B cell (primary cell): Measurements from ENCODE around the gene THEMIS. TPM values are rescaled to one million over a fixed set of nuclear protein-coding genes. Genes with fewer than 3 reads are reported as not detected.

Experiments used
- ATAC-seq: fragments of 200-7000 bp; cut with Tn5 transposase; one replicate; pipeline ENCODE4 v1.10.0; 2021; ENCODE audit warnings: low read depth, mild to moderate bottlenecking, moderate number of reproducible peaks, moderate library complexity
- CTCF ChIA-PET: fragments of 350-600 bp; sonication (Branson Sonifier 250); formaldehyde crosslinking; loops from one replicate; lab custom pipeline; 2021; ENCODE audit warnings: antibody characterized with exemption, inconsistent platforms; lab: Charles Lee
- POLR2A ChIA-PET: fragments of 350-600 bp; sonication (Branson Sonifier 250); formaldehyde crosslinking; loops from one replicate; lab custom pipeline; 2021; ENCODE audit warnings: antibody characterized with exemption; lab: Charles Lee
- DNase-seq: peaks from one replicate; pipeline ENCODE4 v3.0.0; 2013
- H2AFZ ChIP-seq: 2 replicates; pipeline ENCODE4 v1.6.1; 2012; ENCODE audit warnings: mild to moderate bottlenecking, low read depth, low read length; ENCODE audit not compliant: insufficient read depth, poor library complexity, severe bottlenecking
- H3K27ac ChIP-seq, 2 donors: 1 replicate in 1 of 2; 2 replicates in 1 of 2; pipeline ENCODE4 v1.5.1; 2012 to 2013; ENCODE audit warnings: low read length in 2 of 2, mild to moderate bottlenecking in 2 of 2, moderate library complexity in 1 of 2
- H3K27me3 ChIP-seq, 4 experiments: fragments of 200-600 bp in 1 of 4; sonication (generic) in 1 of 4; replicated peaks in 1 of 4; 1 replicate in 2 of 4; 2 replicates in 2 of 4; pipeline versions ENCODE4 v1.6.1 to v1.7.0; 2013 to 2016; ENCODE audit warnings: low read length in 3 of 4, mild to moderate bottlenecking in 2 of 4, mixed read lengths in 1 of 4, moderate library complexity in 1 of 4; ENCODE audit not compliant: insufficient read depth in 4 of 4, control insufficient read depth in 3 of 4; ENCODE audit errors: control extremely low read depth in 1 of 4
- H3K36me3 ChIP-seq, 2 experiments: replicated peaks in 1 of 2; 1 replicate in 1 of 2; 2 replicates in 1 of 2; pipeline versions ENCODE4 v1.6.1 to v1.7.1; 2013; ENCODE audit warnings: low read length in 1 of 2; ENCODE audit not compliant: insufficient read depth in 2 of 2, control insufficient read depth in 1 of 2; ENCODE audit errors: control extremely low read depth in 1 of 2, extremely low read depth in 1 of 2
- H3K4me1 ChIP-seq, 2 donors: fragments of 200-600 bp in 1 of 2; sonication (generic) in 1 of 2; 1 replicate in 1 of 2; 2 replicates in 1 of 2; pipeline versions ENCODE4 v1.5.1 to v1.6.1; 2013 to 2017; ENCODE audit warnings: low read length in 2 of 2; ENCODE audit not compliant: control insufficient read depth in 2 of 2, insufficient read depth in 2 of 2
- H3K4me2 ChIP-seq: replicated peaks from 2 replicates; pipeline ENCODE3; 2012; ENCODE audit warnings: mild to moderate bottlenecking, low read depth, low read length; ENCODE audit not compliant: poor library complexity, severe bottlenecking
- H3K4me3 ChIP-seq, 5 experiments: fragments of 200-600 bp in 1 of 5; sonication (generic) in 1 of 5; 1 replicate in 3 of 5; 2 replicates in 2 of 5; pipeline versions ENCODE4 v1.5.1 to v1.7.0; 2011 to 2016; ENCODE audit warnings: low read length in 4 of 5, mild to moderate bottlenecking in 4 of 5, low read depth in 2 of 5, control low read depth in 1 of 5, moderate library complexity in 1 of 5; ENCODE audit not compliant: insufficient read depth in 1 of 5; ENCODE audit errors: control extremely low read depth in 1 of 5, extremely low read depth in 1 of 5
- H3K79me2 ChIP-seq: fragments of 200-600 bp; sonication (generic); one replicate; pipeline ENCODE4 v1.6.0; 2016; ENCODE audit warnings: low read length; ENCODE audit not compliant: control insufficient read depth, insufficient read depth
- H3K9ac ChIP-seq: fragments of 200-600 bp; sonication (generic); 2 replicates; pipeline ENCODE4 v1.6.1; 2017; ENCODE audit warnings: mild to moderate bottlenecking, low read length, moderate library complexity
- H3K9me3 ChIP-seq, 3 donors: one replicate each; pipeline versions ENCODE4 v1.6.1 to v1.7.1; 2013; ENCODE audit warnings: low read length in 2 of 3; ENCODE audit not compliant: control insufficient read depth in 2 of 3, insufficient read depth in 1 of 3; ENCODE audit errors: control extremely low read depth in 1 of 3
- H4K20me1 ChIP-seq: 2 replicates; pipeline ENCODE4 v1.6.0; 2012; ENCODE audit warnings: mild to moderate bottlenecking, low read length; ENCODE audit not compliant: insufficient read depth, control insufficient read depth, poor library complexity, severe bottlenecking
- H3K27ac Mint-ChIP-seq: one replicate; pipeline ENCODE4 v1.8.0; 2021; ENCODE audit warnings: mixed read lengths
- H3K27me3 Mint-ChIP-seq: one replicate; pipeline ENCODE4 v1.8.0; 2021; ENCODE audit warnings: mixed read lengths
- H3K4me1 Mint-ChIP-seq: one replicate; pipeline ENCODE4 v1.8.0; 2021; ENCODE audit warnings: mixed read lengths
- H3K4me3 Mint-ChIP-seq: one replicate; pipeline ENCODE4 v1.8.0; 2021; ENCODE audit warnings: mixed read lengths
- H3K9me3 Mint-ChIP-seq: one replicate; pipeline ENCODE4 v1.8.0; 2022; ENCODE audit warnings: mixed read lengths; ENCODE audit not compliant: insufficient read depth
- CTCF ChIP-seq: fragments of 200-600 bp; IDR thresholded peaks from one replicate; pipeline ENCODE4 v1.8.0; 2022; ENCODE audit warnings: antibody characterized with exemption, mild to moderate bottlenecking
- EZH2 ChIP-seq: IDR thresholded peaks from 2 replicates; pipeline ENCODE4 v1.6.1; 2012; ENCODE audit warnings: borderline replicate concordance, low read depth, mild to moderate bottlenecking, moderate library complexity, low read length; ENCODE audit not compliant: insufficient read depth, poor library complexity, severe bottlenecking
- WGBS: methylation state at CpG from one replicate; pipeline ENCODE4 v1.1.5; 2013; ENCODE audit warnings: missing lambda C conversion rate; ENCODE audit not compliant: insufficient coverage; 5-methylcytosine and 5-hydroxymethylcytosine counted together
- intact Hi-C: fragments of 100-400 bp; cut with micrococcal nuclease; formaldehyde crosslinking; loops from one replicate; pipeline ENCODE4 v1.10.0; 2022
- polyA plus RNA-seq: library from polyadenylated mRNA; depleted of rRNA; stranded (reverse); fragments of >200 nt; gene quantifications from 2 replicates; pipeline ENCODE4 v1.2.3, GENCODE V29; 2012
- total RNA-seq, 2 donors: library from RNA; stranded (reverse); fragments of 120-200 nt in 1 of 2; gene quantifications; 1 replicate in 1 of 2; 2 replicates in 1 of 2; pipeline versions ENCODE4 v1.2.3 to v1.2.4, GENCODE V29; 2013 to 2022

Gene THEMIS
- total and polyA plus RNA-seq, 2 donors (not counting 1 experiment from before 2014, with no cell fraction given): 0.10 to 0.30 TPM

GRCh38 chr6:127842562-127842961 lies 58.3 kb downstream of the THEMIS start:
- H3K4me2 ChIP-seq: no peak overlapping the region
- H3K27me3 ChIP-seq: no peaks in the 10 kb centered on the region
- Mint-ChIP-seq H3K27ac (no peak overlapping the region), H3K9me3 (no peaks in the 10 kb centered on the region), H3K4me1 (no peaks in the 10 kb centered on the region), H3K4me3 (no peak overlapping the region), H3K27me3 (no peaks in the 10 kb centered on the region)
- no peak overlapping the region for H3K4me3 ChIP-seq
- H3K9ac ChIP-seq: no peak overlapping the region
- POLR2A ChIA-PET: no interaction called here
- no peaks in the 10 kb centered on the region for H3K79me2 ChIP-seq
- no peak overlapping the region for H3K27ac ChIP-seq
- no peaks in the 10 kb centered on the region for H3K4me1 ChIP-seq
- CTCF ChIA-PET: no interaction called here
- TF ChIP-seq CTCF (no peak), EZH2 (no peak)
- H4K20me1 ChIP-seq: no peaks in the 10 kb centered on the region
- ATAC-seq (no peak), DNase-seq (no peak)
- no peak overlapping the region for H2AFZ ChIP-seq
- no peaks in the 10 kb centered on the region for H3K36me3 ChIP-seq
- intact Hi-C loops: no loop called here
- H3K9me3 ChIP-seq: no peaks in the 10 kb centered on the region
- 33% methylated on average over 1 of the region's 4 CpGs for WGBS

- TF ChIP-seq CTCF: no peak
- TF ChIP-seq EZH2: no peak
- no peaks in the 10 kb centered on the region for H3K36me3 ChIP-seq
- no peaks in the 10 kb centered on the region for H3K79me2 ChIP-seq
- ATAC-seq: no peak
- no peaks in the 10 kb centered on the region for H3K4me1 ChIP-seq
- no peaks in the 10 kb centered on the region for H3K27me3 ChIP-seq
- no peaks in the 10 kb centered on the region for H3K9me3 Mint-ChIP-seq
- H3K27ac Mint-ChIP-seq: no peak overlapping the region
- no peak overlapping the region for H3K4me3 ChIP-seq
- H2AFZ ChIP-seq: no peak overlapping the region
- H3K4me3 Mint-ChIP-seq: no peak overlapping the region
- no peak for DNase-seq
- no peak overlapping the region for H3K27ac ChIP-seq
- ChIA-PET POLR2A (no interaction called here), CTCF (no interaction called here)
- H3K4me1 Mint-ChIP-seq: no peaks in the 10 kb centered on the region
- H4K20me1 ChIP-seq: no peaks in the 10 kb centered on the region
- intact Hi-C loops: no loop called here
- no peaks in the 10 kb centered on the region for H3K27me3 Mint-ChIP-seq
- H3K9me3 ChIP-seq: no peaks in the 10 kb centered on the region
- no peak overlapping the region for H3K9ac ChIP-seq
- WGBS: no CpG with 5 or more reads among the region's 1 CpG
- H3K4me2 ChIP-seq: no peak overlapping the region
Measured at GRCh38 chr6:127841811-127842210, 59.0 kb downstream of the THEMIS start.
